Endothelial cell of umbilical vein (primary cell): ENCODE data around the gene MLIP. TPM values are rescaled to one million over a fixed set of nuclear protein-coding genes. Genes with fewer than 3 reads are reported as not detected.

Source experiments
- BruUV-seq: library from RNA; stranded (reverse); fragments of 400-500 nt; replicated peaks from 2 replicates; lab custom pipeline; 2021; lab: Mats Ljungman, UMichigan
- CTCF ChIA-PET: fragments of 300-600, 350-600 bp; sonication (Branson Sonifier 250); formaldehyde crosslinking; loops from one replicate; lab custom pipeline; 2021; ENCODE audit warnings: antibody characterized with exemption, inconsistent platforms; lab: Charles Lee
- POLR2A ChIA-PET: fragments of 300-600, 350-600 bp; sonication (Branson Sonifier 250); formaldehyde crosslinking; loops from one replicate; lab custom pipeline; 2021; ENCODE audit warnings: antibody characterized with exemption, inconsistent platforms; lab: Charles Lee
- DNase-seq: peaks from one replicate; pipeline ENCODE4 v3.0.0-alpha.2; 2011; ENCODE audit warnings: low read depth, low spot score
- FAIRE-seq: peaks from 2 replicates; lab custom pipeline; 2011; peaks lifted over from hg19 to GRCh38; lab: Jason Lieb, UNC
- H2AFZ ChIP-seq: 2 replicates; pipeline ENCODE4 v1.6.0; 2012; ENCODE audit warnings: low read depth, low read length, control low read depth, inconsistent platforms
- H3K27ac ChIP-seq: 2 replicates; pipeline ENCODE4 v1.5.1; 2011; ENCODE audit warnings: low read depth, mild to moderate bottlenecking, control low read depth, low read length, moderate library complexity; ENCODE audit not compliant: insufficient read depth
- H3K27me3 ChIP-seq, 2 experiments: 2 replicates each; pipeline versions ENCODE4 v1.6.0 to v1.6.1; 2011; ENCODE audit warnings: low read length in 2 of 2, mixed read lengths in 1 of 2; ENCODE audit not compliant: control insufficient read depth in 2 of 2, insufficient read depth in 2 of 2
- H3K36me3 ChIP-seq, 2 experiments: 2 replicates in 1 of 2; 3 replicates in 1 of 2; pipeline ENCODE4 v1.5.1; 2011; ENCODE audit warnings: low read length in 2 of 2, mild to moderate bottlenecking in 1 of 2, moderate library complexity in 1 of 2; ENCODE audit not compliant: control insufficient read depth in 2 of 2, insufficient read depth in 2 of 2; ENCODE audit errors: extremely low read depth in 1 of 2
- H3K4me1 ChIP-seq: 3 replicates; pipeline ENCODE4 v1.5.1; 2011; ENCODE audit warnings: mild to moderate bottlenecking, low read length; ENCODE audit not compliant: control insufficient read depth, insufficient read depth; ENCODE audit errors: extremely low read depth
- H3K4me2 ChIP-seq: 2 replicates; pipeline ENCODE4 v1.6.1; 2011; ENCODE audit warnings: low read length, control low read depth, mixed read lengths; ENCODE audit not compliant: insufficient read depth
- H3K4me3 ChIP-seq, 3 experiments: fragments of 200-600 bp in 1 of 3; sonication (generic), shearing (Covaris generic) in 1 of 3; replicated peaks in 1 of 3; 2 replicates each; pipeline ENCODE4 v1.5.1; 2011 to 2016; ENCODE audit warnings: control low read depth in 3 of 3, low read length in 3 of 3, mild to moderate bottlenecking in 2 of 3, inconsistent platforms in 1 of 3, low read depth in 1 of 3, moderate library complexity in 1 of 3; ENCODE audit not compliant: insufficient read depth in 1 of 3
- H3K79me2 ChIP-seq: 2 replicates; pipeline ENCODE4 v1.6.0; 2012; ENCODE audit warnings: low read length, inconsistent platforms; ENCODE audit not compliant: control insufficient read depth, insufficient read depth
- H3K9ac ChIP-seq: replicated peaks from 2 replicates; pipeline ENCODE3; 2011; ENCODE audit warnings: low read length, control low read depth; ENCODE audit not compliant: insufficient read depth; ENCODE audit errors: extremely low read depth
- H3K9me1 ChIP-seq: replicated peaks from 3 replicates; pipeline ENCODE4 v1.6.0; 2011; ENCODE audit warnings: mild to moderate bottlenecking, low read length; ENCODE audit not compliant: control insufficient read depth, insufficient read depth; ENCODE audit errors: extremely low read depth
- H3K9me3 ChIP-seq: replicated peaks from 2 replicates; pipeline ENCODE4 v1.5.1; 2012; ENCODE audit warnings: low read length, inconsistent platforms; ENCODE audit not compliant: control insufficient read depth, insufficient read depth
- H4K20me1 ChIP-seq: replicated peaks from 2 replicates; pipeline ENCODE3; 2011; ENCODE audit warnings: mild to moderate bottlenecking, low read length; ENCODE audit not compliant: control insufficient read depth, insufficient read depth; ENCODE audit errors: extremely low read depth
- EZH2 ChIP-seq: IDR thresholded peaks from 2 replicates; pipeline ENCODE4 v1.6.1; 2012; ENCODE audit warnings: borderline replicate concordance, low read depth, mild to moderate bottlenecking, moderate library complexity, low read length, inconsistent platforms; ENCODE audit not compliant: severe bottlenecking
- FOS ChIP-seq: IDR thresholded peaks from 2 replicates; pipeline ENCODE4 v1.6.1; 2011; ENCODE audit warnings: mild to moderate bottlenecking, low read length, moderate library complexity, borderline replicate concordance; ENCODE audit not compliant: insufficient read depth
- GATA2 ChIP-seq: IDR thresholded peaks from 2 replicates; pipeline ENCODE4 v1.7.0; 2011; ENCODE audit warnings: low read depth, mild to moderate bottlenecking, moderate library complexity, mixed read lengths, low read length; ENCODE audit not compliant: insufficient read length, insufficient read depth
- JUN ChIP-seq: IDR thresholded peaks from 2 replicates; pipeline ENCODE4 v1.6.1; 2011; ENCODE audit warnings: borderline replicate concordance, low read depth; ENCODE audit not compliant: insufficient read length, insufficient read depth
- MYC ChIP-seq: IDR thresholded peaks from one replicate; pipeline ENCODE4 v1.6.1; 2011; ENCODE audit warnings: mild to moderate bottlenecking, low read depth, low read length
- POLR2A ChIP-seq: IDR thresholded peaks from 2 replicates; pipeline ENCODE4 v1.6.1; 2012; ENCODE audit warnings: low read depth, mild to moderate bottlenecking, control low read depth, low read length
- POLR2AphosphoS5 ChIP-seq: IDR thresholded peaks from 2 replicates; pipeline ENCODE4 v1.6.1; 2012; ENCODE audit warnings: low read depth, mild to moderate bottlenecking, control low read depth, low read length, moderate library complexity; ENCODE audit not compliant: insufficient read depth
- dilution Hi-C: fragments of 300-500 bp; cut with MboI; formaldehyde crosslinking; loops from one replicate; pipeline ENCODE4 v1.15.0; 2019; ENCODE audit warnings: low sequenced_read_pairs; ENCODE audit not compliant: extremely low pct_ligation_motif_present
- intact Hi-C: fragments of 100-400 bp; cut with micrococcal nuclease; formaldehyde crosslinking; loops from one replicate; pipeline ENCODE4 v1.10.0; 2022
- polyA plus RNA-seq, 4 experiments: library from polyadenylated mRNA; depleted of rRNA in 3 of 4; stranded (reverse) in 3 of 4; unstranded in 1 of 4; fragments of >200 nt; gene quantifications; 2 replicates each; pipeline versions ENCODE4 v1.2.1 to v1.2.3, GENCODE V29; 2011 to 2012; ENCODE audit warnings: missing spikeins in 1 of 4
- total RNA-seq: library from RNA; stranded (reverse); gene quantifications from 2 replicates; pipeline ENCODE4 v1.2.3, GENCODE V29; 2021
- TF ChIP-seq, protein P1 (sequence below): IDR thresholded peaks from 2 replicates; pipeline ENCODE4 v1.6.1; 2011; ENCODE audit not compliant: insufficient read depth, insufficient read length
- TF ChIP-seq, protein P2 (sequence below), 2 donors: IDR thresholded peaks; 1 replicate in 1 of 2; 2 replicates in 1 of 2; pipeline ENCODE4 v1.5.1; 2011; ENCODE audit warnings: low read length in 2 of 2, mild to moderate bottlenecking in 2 of 2, moderate library complexity in 2 of 2, control low read depth in 1 of 2, inconsistent platforms in 1 of 2, low read depth in 1 of 2; ENCODE audit not compliant: insufficient read depth in 1 of 2; ENCODE audit errors: extremely low read depth in 1 of 2

The MLIP gene
- total and polyA plus RNA-seq, 2 donors (not counting 3 experiments of a cell fraction or from before 2014, with no cell fraction given): 4.1 to 11.6 TPM

DNA sequence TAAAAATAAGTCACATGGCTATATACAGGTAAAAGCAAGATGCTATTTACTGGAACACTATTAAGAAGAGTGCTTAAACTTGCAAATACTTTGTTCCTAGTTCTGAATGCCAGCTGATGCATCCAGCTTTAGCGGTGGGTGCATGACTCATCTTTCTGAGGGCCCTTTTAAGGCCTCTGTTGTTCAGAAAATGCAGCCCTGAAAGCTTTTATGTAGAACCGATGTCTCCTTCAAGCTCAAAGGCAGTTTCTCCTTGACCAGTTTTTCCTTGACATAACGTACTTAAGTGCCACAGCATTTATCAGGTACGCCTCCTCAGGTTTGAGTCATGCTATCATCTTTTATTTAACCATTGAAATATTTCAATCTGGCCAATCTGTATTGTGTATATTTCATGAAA lies 82.8 kb downstream of the MLIP start:
- CTCF ChIA-PET: interaction anchor here (0.6 to 2.3 kb wide), 6 partner anchors 11 to 524 kb away, joined by 3 to 10 read pairs (median 4); partner anchors contain the start of gene MLIP
- DNase-seq: no peak
- Histone ChIP-seq H4K20me1 (no peaks in the 10 kb centered on the region), H3K4me1 (peaks cover 25% of the 10 kb centered on the region), H3K4me3 (no peak overlapping the region), H2AFZ (peak overlapping the region; percentile 28), H3K27me3 (no peaks in the 10 kb centered on the region), H3K9me1 (no peaks in the 10 kb centered on the region), H3K79me2 (no peaks in the 10 kb centered on the region), H3K9me3 (no peaks in the 10 kb centered on the region), H3K27ac (peak overlapping the region; percentile 74), H3K36me3 (no peaks in the 10 kb centered on the region), H3K9ac (peak overlapping the region; percentile 67), H3K4me2 (peak overlapping the region; percentile 92)
- POLR2A ChIA-PET: interaction anchor here (0.5 to 1.0 kb wide), 3 partner anchors 50 to 460 kb away, joined by 3 to 4 read pairs (median 4); no protein-coding TSS in a partner anchor
- peak; percentile 59 for FAIRE-seq
- dilution Hi-C loops: no loop called here
- TF ChIP-seq JUN: peak; percentile 71
- no peak for TF ChIP-seq GATA2
- TF ChIP-seq, protein P1, sequence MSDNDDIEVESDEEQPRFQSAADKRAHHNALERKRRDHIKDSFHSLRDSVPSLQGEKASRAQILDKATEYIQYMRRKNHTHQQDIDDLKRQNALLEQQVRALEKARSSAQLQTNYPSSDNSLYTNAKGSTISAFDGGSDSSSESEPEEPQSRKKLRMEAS: no peak
- no peak for TF ChIP-seq MYC
- no peak for TF ChIP-seq POLR2A
- TF ChIP-seq, protein P2, sequence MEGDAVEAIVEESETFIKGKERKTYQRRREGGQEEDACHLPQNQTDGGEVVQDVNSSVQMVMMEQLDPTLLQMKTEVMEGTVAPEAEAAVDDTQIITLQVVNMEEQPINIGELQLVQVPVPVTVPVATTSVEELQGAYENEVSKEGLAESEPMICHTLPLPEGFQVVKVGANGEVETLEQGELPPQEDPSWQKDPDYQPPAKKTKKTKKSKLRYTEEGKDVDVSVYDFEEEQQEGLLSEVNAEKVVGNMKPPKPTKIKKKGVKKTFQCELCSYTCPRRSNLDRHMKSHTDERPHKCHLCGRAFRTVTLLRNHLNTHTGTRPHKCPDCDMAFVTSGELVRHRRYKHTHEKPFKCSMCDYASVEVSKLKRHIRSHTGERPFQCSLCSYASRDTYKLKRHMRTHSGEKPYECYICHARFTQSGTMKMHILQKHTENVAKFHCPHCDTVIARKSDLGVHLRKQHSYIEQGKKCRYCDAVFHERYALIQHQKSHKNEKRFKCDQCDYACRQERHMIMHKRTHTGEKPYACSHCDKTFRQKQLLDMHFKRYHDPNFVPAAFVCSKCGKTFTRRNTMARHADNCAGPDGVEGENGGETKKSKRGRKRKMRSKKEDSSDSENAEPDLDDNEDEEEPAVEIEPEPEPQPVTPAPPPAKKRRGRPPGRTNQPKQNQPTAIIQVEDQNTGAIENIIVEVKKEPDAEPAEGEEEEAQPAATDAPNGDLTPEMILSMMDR (IDR thresholded peaks at IDR 0.05; ENCODE audit: extremely low read depth in 1 of 2, insufficient read depth in 1 of 2, low read depth in 1 of 2, low read length in 2 of 2): no peak
- TF ChIP-seq FOS: peak; percentile 83
- TF ChIP-seq EZH2: no peak
- TF ChIP-seq POLR2AphosphoS5: no peak
- no TSS peak for BruUV-seq
- intact Hi-C loops: loop anchor here (5.0 kb wide), 3 partner anchors 48 to 647 kb away; partner anchors contain the start of gene GCLC
